Measurements from ENCODE around the gene SART1. TPM values are rescaled to one million over a fixed set of nuclear protein-coding genes. Genes with fewer than 3 reads are reported as not detected.

SART1 gene
- total and polyA plus RNA-seq, 4 donors, result 13.6 to 24.3 (median 15.1) TPM

- TF ChIP-seq CTCF (IDR thresholded peaks at IDR 0.05; ENCODE audit: low read depth, low read length, missing input control) (no peak), EGR1 (IDR thresholded peaks at IDR 0.05; ENCODE audit: low read depth in 2 of 2) (no peak), JUND (IDR thresholded peaks at IDR 0.05) (no peak)
Observed at GRCh38 chr11:65992056-65992455, 30.5 kb downstream of the SART1 start (continued).

GRCh38 chr11:65997286-65997685 lies 35.8 kb downstream of the SART1 start:
- Histone ChIP-seq H3K27ac (ENCODE audit: low read depth in 1 of 2, low read length in 2 of 2) (no peak overlapping the region), H3K4me1 (ENCODE audit: control insufficient read depth in 4 of 4, insufficient read depth in 4 of 4, low read length in 3 of 4) (peaks cover 0 to 17% (median 9%) of the 10 kb centered on the region in 4 donors), H3K4me3 (ENCODE audit: low read depth in 1 of 3, low read length in 3 of 3) (no peak overlapping the region), H3K36me3 (ENCODE audit: control insufficient read depth in 4 of 4, insufficient read depth in 3 of 4, low read depth in 1 of 4, low read length in 3 of 4) (peaks cover 2 to 35% (median 31%) of the 10 kb centered on the region in 4 donors), H3K9ac (ENCODE audit: low read depth in 1 of 2, low read length in 2 of 2) (no peak overlapping the region), H3K27me3 (ENCODE audit: control insufficient read depth in 4 of 4, insufficient read depth in 4 of 4, low read length in 3 of 4) (no peaks in the 10 kb centered on the region), H3K9me3 (ENCODE audit: control insufficient read depth in 4 of 4, low read length in 3 of 4) (no peaks in the 10 kb centered on the region)
- 90% methylated on average over 2 of the region's 2 CpGs for WGBS
- no peak for TF ChIP-seq EGR1 (IDR thresholded peaks at IDR 0.05; ENCODE audit: low read depth in 2 of 2)
- no peak for TF ChIP-seq HNF4G (IDR thresholded peaks at IDR 0.05)
- TF ChIP-seq YY1 (IDR thresholded peaks at IDR 0.05), result no peak
- no peak for TF ChIP-seq RXRA (IDR thresholded peaks at IDR 0.05)
- no peak for TF ChIP-seq GABPA (IDR thresholded peaks at IDR 0.05 in 1 of 2, conservative IDR thresholded peaks at IDR 0.05 in 1 of 2)
- no peak for TF ChIP-seq RAD21 (IDR thresholded peaks at IDR 0.05)
- no peak for TF ChIP-seq SP1 (IDR thresholded peaks at IDR 0.05)
- no peak for TF ChIP-seq NR2F2 (IDR thresholded peaks at IDR 0.05)
- TF ChIP-seq MAX (IDR thresholded peaks at IDR 0.05), result no peak
- TF ChIP-seq ZBTB33 (IDR thresholded peaks at IDR 0.05), result no peak
- TF ChIP-seq REST (IDR thresholded peaks at IDR 0.05), result no peak
- no peak for TF ChIP-seq CTCF (IDR thresholded peaks at IDR 0.05; ENCODE audit: low read depth, low read length, missing input control)
- no peak for TF ChIP-seq JUND (IDR thresholded peaks at IDR 0.05)
- no peak for DNase-seq (ENCODE audit: low spot score)
